GM18870 (cell line): ENCODE data around the gene MORN1.

ENCODE experiments used
- ATAC-seq: cut with Tn5 transposase; IDR thresholded peaks from one replicate; pipeline ENCODE4 v1.9.1; 2021; ENCODE audit warnings: moderate library complexity; ENCODE audit not compliant: unreplicated experiment

MORN1 gene

DNA sequence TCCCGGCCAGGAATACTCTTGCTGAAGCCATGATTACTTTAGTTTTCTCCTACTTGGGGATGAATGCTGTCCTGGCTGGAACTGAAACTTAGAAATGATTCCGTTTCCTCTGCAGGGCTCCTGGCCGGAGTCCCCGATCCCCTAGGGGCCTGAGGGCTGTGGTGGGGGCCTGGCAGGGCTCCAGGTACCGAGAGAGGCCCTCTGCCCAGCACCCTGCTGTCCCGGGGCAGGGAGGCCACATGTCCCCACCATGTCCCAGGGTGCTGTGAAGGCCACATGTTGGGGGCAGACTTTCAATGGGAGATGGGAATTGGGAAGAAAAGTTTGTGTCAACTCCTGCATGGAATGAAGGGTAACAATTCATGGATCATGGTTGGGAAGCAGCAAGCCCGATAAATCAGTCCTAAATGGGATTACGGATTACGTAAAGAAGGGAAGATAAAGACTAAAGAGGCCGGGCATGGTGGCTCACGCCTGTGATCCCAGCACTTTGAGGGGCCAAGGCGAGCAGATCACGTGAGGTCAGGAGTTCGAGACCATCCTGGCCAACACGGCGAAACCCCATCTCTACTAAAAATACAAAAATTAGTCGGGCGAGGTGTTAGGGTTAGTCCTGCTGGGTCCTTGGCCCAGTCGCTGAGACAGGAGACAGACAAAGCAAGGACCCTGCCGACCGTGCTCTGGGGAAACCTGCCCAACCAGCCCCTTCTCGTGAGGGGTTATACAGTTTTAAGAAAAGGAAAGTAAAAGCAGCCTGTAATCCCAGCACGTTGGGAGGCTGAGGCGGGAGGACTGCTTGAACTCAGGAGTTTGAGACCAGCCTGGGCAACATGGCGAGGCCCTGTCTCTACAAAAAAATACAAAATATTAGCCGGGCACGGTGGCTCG is 37.6 kb downstream of the MORN1 start:
- ATAC-seq = no peak

DNA sequence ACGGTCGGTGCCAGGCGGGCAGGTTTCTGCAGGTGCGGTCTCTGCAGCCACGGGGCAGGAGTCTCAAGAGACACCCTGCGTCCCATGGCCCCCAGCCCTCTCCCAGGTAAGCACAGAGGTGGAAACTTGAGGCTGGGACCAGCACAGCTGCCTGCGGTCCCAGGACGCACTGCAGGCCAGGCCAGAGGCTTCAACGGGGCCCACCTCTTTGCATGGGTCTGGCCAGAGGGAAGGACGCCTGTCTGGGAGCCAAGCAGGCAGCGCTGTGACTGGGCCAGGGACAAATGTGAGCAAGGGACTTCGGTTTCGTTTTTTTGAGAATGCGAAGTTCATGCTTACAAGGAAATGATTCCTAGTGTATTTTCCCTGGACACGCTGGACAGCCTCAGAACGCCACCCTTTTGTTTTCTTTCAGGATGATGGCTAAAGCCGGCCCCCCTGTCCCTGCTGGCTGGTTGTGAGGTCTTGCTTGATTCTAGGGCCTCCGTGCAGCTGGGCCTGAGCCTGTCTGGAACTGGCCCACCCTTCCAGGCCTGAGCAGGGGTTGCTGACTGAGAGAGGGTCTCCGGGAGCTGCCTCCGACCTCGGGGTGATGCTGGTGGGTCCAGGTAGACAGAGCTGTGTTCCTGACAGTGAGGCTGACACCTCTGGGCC is 38.3 kb downstream of the MORN1 start:
- ATAC-seq = no peak

DNA sequence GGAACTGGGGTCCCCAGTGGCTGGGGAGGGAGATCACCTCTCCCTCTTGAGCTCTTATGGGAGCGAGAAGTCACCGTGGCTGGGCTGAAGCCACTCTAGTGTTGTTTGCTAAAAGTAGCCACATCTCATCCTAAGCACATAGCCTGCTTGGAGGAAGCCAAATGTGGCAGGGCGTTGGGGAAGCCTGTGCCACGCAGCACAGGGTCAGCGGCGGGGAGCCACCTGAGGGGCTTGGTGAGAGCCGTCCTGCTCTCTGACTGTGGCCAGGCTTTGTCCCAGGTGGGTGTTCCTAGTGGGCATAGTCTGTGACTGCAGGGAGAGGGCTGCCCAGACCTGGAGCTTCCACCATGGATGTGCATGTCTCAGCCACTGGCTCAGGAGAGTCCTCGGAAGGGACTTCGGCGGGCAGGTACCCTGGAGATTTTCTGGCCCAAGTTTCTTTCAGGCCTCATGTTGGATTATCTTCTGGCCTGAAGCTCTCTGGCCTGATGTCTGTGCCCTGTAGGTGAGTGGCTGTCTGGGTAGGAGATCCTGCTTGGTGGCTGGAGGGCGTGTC is 38.9 kb downstream of the MORN1 start:
- ATAC-seq = no peak

DNA sequence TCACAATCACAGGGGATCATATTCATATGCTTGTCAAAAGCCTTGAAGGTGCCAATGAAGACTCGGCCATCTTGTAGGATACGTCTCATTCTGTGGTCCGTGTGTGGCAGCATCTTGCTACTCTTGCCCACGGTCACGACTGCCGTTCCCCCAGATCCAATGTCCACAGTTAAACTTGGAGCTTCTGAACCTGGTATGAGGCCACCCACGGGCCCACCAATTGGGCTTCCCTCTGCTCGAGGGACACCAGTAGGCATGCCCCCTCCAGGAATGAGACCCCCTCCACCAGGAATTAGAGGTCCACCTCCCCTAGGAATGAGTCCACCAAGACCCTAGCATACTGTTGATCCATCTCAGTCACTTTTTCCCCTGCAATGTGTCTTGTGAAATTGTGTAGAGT is 39.6 kb downstream of the MORN1 start:
- no peak for ATAC-seq

DNA sequence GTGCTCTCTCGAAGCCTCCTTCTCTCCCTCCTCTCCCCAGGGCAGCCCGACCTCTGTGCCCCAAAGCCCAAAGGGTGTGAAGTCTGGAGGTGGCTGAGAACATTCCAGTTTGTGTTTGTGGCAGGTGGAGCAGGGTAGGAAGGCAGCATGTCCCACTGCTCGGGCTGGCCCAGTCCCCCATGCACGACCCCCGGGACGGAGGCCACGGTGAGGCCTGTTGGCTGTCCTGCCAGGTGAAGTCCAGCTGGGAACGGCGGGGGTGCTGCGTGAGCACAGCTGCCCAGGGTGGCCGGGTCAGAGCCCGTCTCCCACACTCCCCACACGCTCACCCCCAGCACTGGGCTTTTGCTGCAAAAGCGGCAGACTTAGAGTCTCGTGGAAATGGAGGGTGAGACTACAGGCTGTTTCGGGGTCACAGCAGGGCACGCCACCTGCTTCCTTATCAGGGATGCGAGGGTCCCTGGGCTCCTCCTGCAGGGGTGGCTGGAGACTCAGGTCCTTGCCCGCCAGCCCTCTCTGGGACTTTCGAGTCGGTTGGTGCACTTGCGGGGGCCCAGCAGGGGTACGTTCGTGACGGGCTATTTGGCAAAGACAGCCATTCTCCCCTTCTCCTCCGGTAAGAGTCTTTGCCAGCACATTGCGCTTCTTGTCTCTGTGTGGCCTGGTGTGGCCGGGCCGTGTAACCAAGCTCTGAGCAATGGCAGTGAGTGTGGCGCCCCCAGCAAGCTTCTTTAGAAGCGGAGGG is 40.3 kb downstream of the MORN1 start:
- no peak for ATAC-seq

DNA sequence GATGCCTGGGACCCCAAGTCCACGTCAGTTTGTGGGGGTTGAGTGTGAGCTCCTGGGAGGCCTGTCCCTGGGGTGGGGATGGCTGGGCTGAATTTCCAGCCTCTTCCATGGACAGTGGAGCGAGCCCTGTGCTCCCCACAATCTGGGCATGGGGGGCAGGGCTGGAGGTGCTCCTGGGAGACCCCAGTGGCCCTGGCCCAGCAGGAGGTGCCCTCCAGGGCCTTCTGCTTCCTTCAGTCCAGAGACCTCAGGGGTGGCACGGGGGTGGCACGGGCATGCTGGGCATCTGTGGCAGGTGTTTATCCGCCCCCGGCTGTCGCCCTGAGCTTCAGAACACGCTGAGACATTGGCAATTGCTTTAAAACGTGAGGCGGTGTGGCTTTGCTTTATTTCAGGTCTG is 40.9 kb downstream of the MORN1 start:
- no peak for ATAC-seq

DNA sequence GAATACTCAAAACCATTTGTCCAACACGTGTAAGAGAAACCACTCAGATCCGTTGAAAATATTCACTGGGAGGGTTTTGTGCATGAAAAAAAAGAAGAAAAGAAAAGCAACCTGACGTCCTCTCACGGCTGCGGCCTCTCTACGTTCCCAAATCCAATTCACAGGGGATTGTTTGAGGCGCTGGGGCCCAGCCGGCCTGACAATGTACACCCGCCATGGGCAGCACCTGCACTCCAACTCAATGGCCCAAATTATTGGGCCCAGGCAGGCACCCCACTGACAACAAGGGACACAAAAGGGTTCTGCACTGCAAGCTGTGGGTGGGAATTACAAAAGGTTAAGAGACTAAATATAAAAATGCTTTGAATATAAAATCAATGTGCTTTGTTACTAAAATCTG is 41.5 kb downstream of the MORN1 start:
- no peak for ATAC-seq

DNA sequence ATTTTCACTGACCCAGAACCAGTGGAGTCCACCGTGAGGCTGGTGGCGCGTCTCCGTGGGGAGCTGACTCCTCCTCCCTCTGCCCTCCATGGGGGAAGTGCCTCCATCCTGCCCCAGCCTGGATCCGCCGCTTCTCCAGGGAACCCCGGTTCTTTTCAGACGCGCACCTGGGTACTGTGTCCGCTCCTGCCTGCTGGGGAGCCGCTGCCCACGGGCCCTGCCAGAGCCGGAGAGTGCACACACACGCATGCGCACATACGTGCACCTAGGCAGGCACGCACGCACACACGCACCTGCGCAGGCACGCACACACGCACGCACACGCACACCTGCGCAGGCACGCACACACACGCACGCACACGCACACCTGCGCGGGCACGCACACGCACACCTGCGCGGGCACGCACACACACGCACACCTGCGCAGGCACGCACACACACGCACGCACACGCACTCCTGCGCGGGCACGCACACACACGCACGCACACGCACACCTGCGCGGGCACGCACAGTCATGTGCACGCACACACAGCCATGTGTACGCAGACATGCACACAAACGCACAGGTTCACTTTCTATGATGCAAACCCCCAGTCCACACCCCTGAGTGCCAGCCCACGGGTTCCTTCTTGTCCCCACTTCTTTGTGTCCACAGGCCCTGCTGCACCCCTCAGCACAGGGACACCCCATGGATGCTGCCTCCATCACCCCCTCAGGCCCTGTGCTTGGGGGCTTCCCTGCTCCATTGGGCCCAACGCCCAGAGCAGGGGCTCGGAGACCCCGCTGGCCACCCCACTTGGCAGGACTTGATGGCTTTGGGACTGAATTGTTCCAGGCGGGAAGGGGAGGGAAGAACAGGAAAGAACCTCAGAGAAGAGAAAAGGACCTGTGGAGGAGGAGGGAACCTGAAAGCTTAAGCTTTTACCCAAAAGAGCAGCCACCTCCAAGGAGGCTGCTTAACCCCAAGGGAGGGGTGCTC is 42.7 kb downstream of the MORN1 start:
- ATAC-seq = no peak

DNA sequence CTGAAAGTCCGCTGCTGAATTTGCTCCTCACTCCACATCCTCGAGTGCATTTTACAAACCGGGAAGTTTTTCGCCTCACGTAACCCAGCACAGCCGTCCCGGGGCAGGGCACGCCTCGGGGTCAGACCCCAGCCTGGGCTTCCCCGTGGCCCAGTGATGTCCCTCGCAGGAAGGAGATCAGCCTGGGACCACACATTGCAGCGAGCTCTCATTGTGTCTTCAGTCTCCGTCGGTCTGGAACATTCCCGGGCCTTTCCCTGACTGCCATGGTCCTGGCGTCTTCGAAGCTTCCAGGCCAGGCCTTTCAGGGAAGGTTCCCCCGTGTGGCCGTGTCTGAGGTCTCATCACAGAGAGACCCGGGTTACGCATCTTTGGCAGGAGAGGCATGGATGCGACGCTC is 43.5 kb downstream of the MORN1 start:
- no peak for ATAC-seq

DNA sequence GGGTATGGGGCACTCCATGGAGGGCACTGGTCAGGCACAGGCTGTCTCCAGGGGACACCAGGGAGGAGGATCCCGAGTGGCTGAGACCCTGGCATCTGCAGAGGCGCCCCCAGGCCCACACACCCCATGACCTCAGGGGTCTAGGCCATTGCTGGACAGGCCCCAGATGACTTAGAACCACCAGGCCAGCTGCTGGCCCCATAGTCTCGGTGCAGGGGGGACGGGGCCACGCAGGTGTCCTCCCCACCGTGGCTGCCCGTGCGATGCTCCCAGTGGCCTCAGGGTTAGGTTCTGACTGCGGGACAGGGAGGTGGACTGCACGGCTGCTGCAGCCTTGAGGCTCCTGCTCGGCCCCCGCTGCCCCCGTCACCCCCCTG is 44.0 kb downstream of the MORN1 start:
- ATAC-seq = no peak

DNA sequence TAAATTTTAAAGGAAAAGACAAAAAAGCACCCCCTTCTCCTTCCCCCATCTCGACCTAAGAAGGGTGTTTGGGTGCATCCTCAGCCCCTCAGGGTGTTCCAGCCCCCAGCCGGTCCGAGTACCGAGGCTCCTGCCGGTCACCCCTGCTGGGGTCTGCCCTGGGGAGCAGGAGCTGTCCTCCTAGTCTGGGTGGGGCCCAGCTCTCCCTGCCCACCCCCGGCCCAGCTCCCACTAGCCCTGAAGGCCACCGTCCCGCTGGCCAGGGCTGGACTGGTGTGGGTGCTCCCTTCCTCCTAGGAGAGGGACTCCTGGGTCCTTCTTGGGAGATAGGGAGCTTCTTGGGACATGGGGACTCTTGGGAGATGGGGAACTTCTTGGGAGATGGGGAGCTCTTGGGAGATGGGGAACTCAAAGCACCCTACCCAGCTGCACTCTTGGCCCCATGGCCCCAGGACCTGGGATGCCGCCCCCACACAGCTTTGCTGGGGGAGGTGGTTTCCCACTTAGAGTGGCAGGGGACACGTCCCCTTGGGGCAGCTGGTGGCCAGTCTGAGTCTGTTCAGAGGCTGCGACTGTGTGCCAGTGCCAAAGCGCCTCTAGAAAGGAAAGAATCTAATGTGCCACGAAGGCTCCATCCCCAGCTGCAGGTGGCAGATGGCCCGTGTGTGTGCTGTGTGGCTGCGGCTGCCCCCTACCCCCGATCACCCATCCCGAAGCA is 44.5 kb downstream of the MORN1 start:
- ATAC-seq = no peak

DNA sequence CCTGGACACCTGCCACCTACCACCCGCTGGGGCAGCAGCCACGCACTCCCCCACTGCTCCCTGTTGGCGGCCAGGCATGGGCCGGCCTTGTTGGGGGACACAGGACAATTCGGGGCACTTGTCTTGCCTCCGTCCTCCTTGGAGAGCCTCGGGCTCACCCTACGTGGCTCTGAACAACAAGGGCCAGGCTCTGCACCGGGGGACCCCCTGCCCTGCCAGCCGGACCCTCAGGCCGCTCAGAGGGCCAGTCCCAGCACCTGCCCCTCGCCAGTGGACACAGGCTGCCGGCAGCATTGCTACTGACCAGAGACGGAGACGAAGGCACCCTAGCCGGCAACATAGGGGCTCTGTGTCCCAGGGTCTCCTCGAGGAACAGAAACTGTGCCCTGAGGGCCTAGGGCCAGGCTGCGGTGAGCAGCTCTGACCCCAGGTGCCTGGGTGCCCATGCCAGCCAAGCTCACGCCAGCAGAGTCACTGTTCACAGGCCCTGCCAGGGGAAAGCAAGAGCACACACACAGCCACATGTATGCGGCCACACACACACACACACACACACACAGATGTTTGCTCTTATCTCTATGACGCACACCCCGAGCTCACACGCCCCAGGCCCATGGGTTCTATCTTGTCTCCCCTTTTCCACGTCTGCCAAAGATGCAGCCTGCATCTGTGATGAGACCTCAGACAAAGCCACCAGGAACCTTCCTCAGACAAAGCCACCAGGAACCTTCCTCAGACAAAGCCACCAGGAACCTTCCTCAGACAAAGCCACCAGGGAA is 45.9 kb downstream of the MORN1 start:
- ATAC-seq = no peak

DNA sequence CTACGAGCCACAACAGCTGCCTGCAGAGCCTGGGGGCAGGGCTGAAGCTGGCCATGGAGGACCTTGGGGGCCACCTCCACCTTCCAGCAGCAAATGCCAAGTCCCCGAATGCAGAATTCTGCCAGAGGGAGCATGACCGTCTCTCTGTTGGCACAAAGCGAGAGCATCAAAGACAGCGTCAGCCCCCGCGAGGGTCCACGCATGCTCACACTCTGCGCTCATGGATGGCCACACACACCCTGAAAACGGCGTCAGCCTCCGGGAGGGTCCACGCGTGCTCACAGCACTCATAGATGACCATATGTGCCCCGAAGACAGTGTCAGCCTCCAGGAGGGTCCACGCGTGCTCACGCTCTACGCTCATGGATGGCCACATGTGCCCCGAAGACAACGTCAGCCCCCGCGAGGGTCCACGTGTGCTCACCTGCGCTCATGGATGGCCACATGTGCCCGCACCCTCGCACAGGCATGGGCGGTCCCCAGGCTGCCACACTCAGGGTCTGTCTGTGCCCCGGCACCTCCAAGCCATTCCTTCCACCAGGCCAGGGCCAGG is 46.5 kb downstream of the MORN1 start:
- ATAC-seq = no peak

DNA sequence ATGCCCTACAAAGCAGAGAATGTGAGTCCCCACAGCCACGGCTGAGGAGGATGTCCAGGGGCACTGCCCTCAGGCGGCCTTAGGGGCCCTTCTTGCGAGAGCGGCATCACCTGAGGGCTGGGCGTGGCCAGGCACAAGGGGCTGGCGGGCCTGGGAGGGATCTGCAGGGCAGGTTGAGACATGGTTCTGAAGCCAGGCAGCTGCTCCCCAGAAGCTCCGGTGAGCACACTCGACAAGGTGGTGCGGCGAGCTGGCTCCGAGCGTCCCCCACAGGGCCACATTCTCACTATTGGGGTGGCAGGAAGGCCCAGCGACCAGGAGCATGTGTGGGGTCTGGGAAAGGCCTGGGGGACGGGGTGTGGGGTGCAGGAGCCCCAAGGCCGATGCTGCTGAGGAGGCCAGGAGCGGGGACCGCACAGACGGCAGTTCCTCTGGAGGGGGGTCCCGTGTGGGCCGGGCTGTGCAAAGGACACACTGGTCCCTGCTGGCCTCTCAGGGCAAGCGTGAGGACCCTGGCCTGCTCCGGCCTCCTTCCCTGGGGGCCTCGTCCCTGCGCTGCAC is 47.2 kb downstream of the MORN1 start:
- ATAC-seq = no peak

DNA sequence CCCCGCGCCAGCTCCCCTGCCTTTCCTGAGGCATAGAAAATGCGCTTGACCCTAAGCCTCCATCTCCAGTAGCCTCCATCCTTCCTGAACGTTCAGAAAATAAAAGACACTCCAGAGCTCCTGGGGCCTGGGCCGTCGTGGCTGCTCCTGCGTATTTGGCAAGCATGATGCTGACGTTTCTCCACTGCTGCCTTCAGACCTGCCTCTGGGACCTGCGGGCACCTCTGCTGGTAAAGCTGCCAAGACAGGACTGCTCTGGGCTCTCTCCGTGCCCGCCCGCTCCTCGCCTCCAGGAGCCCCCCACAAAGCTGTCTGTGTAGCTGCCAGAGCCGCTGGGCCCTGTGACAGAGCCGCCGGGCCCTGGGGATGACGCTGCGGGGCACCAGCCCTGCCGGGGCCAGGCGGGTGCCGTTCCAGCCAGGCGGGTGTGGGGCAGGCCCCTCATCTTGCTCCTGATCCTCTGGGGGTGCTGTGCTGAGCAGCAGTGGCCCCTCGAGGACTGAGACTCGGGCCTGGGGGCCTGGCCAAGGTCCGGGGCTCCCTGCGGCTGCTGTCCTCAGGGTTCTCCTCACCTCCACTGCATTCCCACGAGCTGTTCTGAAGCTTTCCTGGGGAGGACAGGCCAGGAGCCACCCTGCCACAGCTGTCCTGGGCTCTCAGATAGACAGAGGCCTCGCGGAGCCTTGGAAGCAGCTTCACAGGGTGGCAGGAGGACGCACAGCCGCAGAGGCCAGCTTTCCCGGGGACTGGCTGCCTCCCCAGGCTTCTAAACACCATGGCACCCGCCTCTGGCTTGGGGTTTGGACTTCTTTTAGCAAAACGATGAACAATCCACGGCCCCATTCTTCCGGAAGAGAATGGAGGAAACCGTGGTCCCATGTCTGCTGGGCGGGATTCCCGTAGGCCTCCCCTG is 48.1 kb downstream of the MORN1 start:
- no peak for ATAC-seq

DNA sequence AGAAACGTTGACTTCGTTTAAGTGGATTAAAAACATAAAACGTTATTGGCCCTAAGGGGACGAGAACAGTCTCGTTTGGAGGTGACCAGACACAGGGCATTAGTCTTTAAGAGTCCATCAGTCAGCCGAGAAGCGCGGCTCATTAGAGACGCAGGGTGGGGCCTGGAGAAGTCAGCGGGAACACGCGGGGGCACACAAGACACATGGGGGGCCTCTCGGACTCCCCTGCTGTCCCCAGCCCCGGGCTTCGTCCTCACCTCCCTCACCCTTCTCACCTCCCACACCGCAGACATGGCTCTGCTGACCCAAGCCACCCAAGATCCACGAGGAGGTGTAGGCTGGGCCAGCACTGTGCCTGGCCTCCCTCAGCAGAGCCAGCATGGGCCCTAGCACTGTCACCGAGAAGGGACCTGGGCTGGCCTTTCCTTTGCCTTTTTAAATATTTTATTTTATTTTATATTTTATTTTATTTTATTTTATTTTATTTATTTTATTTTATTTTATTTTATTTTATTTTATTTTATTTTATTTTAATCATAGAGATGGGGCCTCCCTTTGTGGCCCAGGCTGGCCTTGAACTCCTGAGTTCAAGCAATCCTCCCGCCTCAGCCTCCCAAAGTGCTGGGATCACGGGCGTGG is 48.9 kb downstream of the MORN1 start:
- ATAC-seq = no peak
